CD1c-positive myeloid dendritic cell (primary cell): ENCODE results near the gene KIDINS220.
A peak's percentile ranks its signal among the peaks of the same experiment; 100 is the strongest.

ENCODE experiments used
- DNase-seq: peaks from one replicate; pipeline ENCODE4 v3.0.0-alpha.2; 2016; ENCODE audit errors: extremely low spot score

The KIDINS220 gene

DNA sequence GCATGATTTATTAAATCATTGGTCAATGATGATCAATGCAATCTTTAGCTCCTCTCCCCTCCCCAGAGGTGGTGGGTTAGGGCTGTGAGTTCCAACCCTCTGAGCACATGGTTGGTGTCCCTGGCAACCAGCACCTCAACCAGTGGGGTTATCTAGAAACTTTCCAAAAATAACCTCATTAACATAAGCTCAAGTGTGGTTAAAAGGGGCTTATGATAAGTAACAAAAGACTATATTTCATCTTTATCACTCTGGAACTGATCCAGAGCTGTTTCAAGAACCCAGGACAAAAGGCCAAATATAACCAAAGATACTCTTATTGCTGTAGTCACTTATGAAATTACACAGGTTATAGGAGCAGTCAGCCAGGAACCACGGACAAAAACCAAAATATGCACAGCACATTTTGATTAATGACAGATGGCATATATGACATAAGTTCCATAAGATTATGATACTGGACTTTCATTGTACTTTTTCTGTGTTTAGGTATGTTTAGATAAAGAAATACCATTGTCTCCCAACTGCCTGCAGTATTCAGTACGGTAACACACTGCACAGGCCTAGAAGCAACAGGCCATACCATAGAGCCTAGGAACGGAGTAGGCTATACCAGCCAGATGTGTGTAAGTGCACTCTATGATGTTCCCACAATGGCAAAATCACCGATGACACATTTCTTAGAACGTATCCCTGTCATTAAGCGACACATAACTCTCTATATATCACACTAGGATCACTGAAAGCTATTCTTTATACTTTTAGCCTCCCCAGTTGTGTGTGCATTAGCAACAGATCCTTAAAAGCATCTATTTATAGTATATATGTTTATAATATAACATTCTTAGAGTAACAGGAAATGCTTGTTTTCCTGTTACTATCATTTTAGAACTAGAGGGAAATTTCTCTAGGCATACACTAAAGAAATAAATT, 31.9 kb downstream of the KIDINS220 start:
- no peak for DNase-seq

DNA sequence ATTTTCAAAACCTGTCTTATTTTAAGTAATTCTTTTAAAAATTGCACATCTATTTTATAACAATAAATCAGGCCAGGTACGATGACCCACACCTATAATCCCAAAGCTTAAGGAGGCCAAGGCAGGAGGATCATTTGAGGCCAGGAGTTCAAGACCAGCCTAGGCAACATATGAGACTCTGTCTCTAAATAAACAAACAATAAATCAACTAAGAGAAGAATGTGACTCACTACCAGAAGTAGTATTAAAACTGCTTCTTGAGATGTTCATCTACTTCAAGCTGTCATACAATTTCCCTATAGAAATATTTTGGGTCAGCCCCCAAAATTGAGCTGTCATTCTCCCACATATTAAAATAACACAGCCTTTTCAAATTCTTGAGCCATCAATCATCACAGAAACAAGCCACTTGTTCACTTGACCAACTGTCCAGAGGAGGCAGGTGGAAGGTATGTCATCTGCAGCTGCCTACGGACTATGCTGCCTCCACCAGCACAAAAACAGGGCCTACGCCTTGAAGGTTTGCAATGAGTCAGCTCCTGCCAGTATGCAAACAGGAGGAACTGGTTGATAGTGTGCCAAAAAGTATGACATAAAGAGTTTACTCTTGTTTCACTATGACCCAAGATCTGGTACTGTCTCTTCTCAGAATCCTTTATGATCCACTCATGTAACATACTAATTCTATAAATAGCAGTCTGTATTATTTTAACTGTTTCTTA, 33.6 kb downstream of the KIDINS220 start:
- peak; percentile 71 for DNase-seq

DNA sequence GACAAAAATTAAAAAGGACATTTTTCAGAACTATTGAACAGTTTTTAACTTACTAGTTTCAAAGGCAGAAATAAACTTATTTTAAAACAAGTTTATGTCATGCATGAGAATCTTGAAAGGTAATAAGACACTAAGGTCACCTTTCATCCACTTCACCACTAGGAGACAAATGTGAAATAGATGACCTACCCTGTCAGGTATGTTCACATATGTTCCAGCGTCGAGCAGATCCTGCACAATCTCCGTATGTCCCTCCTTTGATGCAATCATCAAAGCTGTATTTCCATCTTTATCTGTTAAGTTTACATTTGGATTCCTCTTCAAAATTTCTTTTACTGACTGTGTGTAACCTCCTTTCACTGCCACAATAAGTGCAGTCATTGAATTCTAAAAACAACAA, 34.7 kb downstream of the KIDINS220 start:
- DNase-seq: no peak

DNA sequence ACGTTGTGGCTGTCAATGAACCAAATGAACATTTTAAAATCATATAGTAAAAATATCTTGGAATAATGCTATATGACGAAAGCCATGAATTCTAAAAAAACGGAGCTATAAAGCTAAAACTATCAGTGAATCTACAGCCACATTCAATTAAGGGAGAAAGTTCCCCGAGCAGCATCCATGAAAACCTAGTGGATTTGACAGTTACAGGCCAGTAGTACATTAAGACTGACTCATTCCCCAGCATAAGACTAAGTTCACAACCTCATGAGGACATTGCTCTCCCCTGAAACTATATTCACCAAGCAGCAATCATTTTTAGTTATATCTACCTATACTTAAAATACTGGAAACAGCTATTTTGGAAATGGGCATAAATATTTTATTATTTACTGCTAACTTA, 36.6 kb downstream of the KIDINS220 start:
- no peak for DNase-seq

DNA sequence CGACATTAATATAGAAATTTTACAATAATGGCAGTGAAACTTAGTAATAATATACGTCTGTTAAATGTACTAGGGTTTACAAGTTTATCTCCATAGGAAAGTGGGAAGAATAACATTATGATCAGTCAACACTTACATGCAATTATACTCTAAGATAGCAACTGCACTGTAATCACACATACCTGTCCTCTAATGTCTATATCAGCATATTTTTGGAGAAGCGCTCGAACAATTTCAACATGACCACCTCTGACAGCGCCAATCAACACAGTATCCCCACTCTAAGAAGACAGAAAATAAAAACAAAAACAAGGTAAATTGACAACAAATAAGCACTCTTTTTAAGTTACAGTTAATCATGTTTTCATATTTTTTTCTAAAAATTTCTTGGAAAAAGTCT, 37.2 kb downstream of the KIDINS220 start:
- no peak for DNase-seq

DNA sequence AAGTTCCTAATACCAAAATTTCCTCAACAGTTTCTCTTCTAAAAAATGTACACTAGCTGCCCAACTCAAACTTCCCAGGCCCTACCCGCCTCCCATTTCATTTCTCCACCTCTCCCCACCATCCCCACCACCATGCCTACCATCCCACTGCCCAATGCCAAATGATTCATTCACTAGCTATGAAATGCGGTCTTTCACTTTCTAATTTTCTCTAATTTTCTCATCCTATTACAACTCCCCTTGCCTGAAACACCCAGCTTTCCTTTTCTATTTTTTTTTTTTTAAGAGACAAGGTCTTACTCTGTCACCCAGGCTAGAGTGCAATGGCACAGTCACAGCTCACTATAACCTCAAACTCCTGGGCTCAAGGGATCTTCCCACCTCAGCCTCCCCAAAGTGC, 38.4 kb downstream of the KIDINS220 start:
- no peak for DNase-seq

DNA sequence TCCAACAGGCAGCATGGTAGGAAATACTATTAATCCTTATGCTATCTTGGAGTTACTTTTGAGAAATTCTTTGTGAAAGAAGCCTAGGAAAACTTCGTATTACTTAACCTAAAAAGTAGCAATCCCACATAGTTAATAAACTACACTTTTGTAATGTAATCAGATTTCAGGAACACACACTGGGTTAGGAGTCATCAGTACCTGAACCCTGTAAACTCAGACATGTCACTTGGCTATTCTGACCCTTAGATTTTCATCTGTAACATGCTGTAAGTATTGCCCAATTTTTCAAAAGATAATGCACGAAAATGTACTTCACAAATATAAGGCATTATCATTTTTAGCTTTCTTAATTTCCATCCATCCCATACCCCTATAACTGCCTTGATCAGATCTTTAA, 39.0 kb downstream of the KIDINS220 start:
- DNase-seq: no peak

DNA sequence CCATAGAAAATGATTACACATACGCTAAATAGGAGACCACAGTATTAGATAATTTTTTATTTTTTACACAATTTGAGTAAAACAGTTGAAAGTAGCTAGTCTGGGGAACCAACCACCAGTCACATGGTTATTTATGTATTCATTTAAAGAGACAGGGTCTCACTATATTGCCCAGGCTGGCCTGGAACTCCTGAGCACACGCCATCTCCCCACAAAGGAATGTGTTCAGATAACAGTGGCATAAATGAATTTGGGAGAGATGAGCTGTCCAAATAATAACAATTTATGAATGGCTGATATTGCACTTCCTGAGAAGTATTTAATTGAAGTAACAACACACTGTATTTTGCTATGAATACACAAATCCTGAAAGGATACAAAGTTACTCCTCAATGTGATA, 39.7 kb downstream of the KIDINS220 start:
- DNase-seq: no peak

DNA sequence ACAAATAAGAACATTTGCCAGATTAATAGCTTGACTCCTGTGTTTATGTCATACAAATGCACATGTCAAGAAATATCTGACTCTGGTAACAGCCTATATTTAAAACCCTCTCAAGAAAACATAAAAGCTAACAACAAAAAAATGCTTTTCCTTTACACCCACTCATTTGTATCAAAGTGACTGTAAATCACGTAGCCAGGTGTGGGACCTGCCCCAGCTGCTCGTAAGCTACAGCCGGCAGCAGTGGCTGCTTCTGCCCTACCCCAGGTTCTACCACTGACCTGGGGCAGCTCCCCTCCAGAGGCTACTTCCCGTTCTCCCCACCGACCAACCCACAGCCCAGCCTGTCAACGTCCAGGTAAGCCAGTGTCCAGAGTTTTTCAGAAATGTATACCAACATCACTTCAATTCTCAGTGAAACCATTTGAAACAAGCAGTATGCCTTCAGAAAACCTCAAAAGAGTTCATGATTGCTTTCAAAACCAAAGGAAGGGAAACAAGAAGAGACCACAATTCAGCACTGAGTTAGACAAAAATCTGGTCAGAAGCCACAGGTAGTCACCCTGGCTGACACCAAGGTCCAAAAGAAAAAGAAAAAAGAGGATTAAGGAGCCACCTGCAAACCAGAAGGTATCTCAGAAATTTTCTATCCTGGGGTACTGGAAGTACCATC, 40.4 kb downstream of the KIDINS220 start:
- DNase-seq: no peak

DNA sequence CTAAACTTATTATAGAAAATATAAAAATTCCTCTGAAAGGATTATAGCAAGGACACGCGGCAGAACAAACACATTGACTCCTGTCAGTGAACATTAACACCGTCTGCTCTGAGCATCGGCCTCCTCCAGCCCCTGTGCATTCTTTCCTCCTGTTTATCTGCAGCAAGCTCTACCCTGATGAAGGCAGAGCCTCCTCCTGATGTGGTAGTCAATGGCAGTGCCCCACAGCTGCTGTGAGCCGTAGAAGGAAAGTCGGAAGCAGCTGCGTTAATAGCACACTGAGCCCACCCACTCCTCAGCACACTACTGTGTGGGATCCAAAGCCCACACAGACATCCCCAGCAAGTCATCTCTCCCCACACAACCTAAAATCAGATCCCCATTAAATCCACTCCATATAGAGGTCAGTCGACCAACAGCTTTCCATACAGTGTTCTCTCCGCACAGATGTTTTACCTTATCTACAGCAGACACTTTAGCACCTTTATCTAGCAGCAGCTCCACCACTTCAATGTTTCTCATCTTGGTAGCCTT, 41.0 kb downstream of the KIDINS220 start:
- DNase-seq: no peak

DNA sequence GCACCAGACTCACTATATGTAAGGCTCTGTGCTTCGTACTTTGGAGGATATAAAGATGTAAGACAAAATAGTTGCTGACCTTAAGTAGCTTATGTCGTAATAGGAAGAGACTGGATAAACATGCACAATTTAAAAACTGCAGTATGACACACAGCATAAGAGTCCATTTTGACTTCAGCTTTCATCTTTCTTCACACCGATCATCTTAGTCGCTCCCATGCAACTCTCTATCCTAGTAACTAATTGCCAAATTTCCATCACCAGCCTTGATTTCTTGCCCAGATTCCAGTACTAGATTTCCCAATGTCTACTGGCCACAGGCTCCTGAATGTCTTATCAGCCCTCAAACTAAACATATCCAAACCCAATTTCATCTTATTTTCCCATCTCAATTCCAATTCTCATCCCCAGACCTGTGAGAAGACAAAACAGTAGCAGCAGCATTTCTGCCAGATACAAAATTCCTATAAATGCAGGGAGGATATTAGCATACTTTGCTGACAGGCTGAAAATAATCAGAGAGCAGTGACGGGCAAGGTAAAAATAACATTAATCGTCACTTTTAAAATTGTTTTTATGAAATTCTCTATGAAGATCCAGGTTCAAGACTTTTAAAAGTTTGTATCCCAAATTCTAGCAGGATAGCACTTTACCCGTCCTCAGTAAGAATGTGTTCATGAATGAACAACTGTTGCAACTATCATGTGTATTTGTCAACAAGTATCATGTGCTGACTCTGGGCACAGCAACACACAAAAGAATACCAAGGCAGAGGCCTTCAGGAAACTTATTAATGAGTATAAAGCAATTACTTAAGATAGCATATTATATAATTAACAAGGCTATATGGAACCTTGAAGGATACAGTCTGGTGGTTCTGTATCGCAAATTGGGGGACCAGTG, 42.2 kb downstream of the KIDINS220 start:
- no peak for DNase-seq

DNA sequence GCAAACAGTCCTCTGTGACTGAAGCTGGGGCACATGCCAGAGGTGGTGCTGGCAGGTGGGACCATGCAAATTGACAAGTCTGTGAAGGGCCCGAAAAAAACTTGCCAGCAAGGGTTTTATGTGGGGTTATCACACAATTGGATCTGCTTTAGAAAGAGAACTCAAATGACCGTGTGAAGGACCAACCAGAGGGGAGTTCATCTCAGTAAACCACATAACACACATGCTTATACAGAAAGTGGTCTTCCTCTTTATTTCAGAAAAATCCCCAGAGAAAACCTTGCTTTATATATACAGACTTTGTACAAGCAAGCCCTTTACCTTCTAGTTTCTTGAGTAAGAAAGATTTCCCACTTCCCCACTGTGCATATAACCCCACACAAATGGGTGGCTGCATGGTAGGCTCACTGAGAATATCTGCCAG, 46.7 kb downstream of the KIDINS220 start:
- DNase-seq: no peak

DNA sequence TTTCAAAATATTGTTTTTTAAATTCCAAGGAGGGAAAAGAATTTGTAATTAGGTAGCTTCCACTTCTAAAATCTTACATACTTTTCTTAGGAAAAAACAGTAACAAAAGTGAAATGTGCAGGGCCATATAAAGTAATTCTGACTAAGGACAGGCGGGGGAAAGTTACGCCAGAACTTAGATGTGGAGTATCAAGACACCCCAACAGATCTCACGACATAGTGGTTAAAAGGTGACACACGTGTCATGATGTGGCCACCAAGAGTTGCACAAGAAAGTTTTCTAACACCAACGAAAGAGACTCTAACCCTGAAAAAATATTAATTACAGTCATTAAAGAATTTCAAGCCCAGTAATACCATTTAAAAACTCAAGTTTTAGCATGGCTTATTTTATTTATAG, 51.0 kb downstream of the KIDINS220 start:
- DNase-seq: no peak

DNA sequence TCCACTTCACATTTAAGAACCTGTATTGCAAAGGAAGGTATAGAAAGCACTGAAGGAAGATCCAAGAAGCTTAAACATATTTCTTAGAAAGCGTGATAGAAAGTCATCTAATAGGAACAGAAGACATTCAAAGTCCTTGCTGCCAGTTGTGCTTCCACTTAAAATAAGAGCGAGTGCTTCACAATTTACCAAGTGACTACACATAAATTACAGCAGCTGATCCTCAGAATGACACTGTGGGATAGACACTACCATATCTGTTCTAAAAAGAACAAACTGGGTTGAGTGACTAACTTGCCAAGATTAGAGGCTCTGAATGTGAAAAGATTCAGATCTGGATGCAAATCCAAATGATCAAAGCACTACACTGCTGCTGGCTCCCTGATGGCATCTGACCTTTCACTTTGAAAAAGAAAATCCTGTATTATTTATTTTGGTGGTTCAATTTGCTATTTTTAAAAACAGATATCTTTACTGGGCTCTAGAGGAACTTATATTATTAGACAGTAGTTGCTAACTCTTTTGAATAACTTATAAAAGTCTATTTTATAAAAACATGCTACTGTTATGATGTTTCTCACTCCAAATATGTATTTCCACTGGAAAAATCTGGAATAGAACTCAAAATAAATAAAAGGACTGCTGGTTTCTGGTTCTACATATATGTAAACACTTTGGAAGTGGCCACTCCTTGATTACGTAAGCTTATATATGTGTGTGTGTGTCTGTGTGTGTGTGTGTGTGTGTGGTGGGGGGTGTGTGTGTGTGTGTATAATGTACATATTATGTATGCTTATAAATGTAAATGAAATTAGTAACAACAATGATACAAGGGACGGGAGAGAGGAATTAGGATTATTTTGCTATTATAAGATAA, 57.4 kb downstream of the KIDINS220 start:
- no peak for DNase-seq

DNA sequence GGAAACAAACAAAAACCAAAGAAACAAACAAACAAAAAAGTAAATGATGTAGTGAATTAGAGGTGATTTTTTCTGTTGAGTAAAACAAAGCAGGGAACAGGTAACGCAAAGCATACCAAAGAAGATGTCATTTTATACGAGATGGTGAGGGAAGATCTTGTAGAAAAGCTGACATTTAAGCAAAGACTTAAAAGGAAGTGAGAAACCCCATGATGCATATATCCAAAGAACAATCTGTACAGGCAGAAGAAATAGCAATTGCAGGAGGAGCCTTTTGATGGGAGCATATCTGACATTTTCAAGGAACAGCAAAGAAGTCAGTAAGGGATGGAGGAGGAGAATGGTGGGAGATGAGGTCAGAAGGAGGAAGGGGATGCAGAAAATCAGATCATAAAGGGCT, 63.0 kb downstream of the KIDINS220 start:
- no peak for DNase-seq

DNA sequence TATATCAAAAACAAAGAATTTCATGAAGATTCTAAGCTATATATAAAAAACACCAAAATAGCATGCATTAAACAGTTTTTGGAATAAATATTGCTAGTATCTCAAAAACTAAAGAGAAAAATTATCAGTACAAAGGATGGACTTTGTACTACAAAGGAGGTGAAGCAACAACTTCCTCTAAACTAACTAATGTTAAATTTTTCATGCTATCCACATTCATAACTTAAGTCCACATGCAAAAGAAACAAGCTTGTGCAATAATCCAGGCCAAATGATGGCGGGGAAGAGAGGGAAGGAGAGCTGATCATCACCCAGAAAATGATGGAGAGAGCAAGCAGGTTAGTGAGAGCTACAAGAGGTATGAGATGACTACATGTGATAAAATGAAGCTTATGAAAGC, 70.1 kb downstream of the KIDINS220 start:
- no peak for DNase-seq

DNA sequence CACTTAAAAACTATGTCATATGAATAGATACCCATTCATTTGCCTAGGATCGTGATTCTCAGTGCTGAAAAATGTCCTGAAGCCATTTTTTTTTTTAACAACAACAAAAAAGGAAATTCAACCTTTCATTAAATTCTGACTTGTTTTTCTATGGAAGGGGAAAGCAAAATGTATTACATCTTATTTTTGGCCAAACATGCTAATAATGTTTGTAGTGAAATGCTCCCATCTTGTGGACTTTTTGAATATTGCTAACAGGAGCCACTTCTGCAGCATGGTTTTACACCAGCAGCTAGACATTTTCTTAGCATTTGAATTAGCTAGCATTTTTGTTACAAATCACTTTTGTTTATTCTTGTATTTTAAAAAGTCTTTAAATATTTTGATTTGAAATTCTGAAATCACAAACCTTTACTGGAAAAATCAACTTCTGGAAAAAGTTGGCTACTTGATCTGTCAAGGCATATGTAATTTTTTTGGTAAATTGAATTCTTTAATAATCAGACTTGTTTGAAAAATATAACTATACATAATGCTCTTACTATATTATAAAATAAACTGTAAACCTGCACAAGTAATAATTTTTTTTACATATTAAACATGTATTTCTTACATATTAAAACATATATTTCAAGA, 75.8 kb downstream of the KIDINS220 start:
- DNase-seq: peak; percentile 51

DNA sequence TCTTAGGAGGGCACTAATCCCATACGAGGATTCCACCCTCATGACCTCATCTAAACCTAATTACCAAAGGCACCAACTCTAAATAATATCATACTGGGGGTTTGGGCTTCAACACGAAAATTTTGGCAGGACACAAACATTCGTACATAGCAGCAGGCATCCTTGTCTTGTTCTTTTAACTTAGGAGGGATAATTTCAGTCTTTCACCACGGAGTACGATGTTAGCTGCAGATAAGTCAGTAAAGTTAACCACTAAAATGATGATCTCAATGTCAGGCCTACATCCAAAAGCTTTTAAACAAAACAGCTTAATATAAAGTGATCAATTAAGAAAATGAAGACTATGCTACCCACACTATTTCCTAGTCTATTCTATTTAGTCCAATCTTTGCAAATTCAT, 80.7 kb downstream of the KIDINS220 start:
- DNase-seq: no peak

DNA sequence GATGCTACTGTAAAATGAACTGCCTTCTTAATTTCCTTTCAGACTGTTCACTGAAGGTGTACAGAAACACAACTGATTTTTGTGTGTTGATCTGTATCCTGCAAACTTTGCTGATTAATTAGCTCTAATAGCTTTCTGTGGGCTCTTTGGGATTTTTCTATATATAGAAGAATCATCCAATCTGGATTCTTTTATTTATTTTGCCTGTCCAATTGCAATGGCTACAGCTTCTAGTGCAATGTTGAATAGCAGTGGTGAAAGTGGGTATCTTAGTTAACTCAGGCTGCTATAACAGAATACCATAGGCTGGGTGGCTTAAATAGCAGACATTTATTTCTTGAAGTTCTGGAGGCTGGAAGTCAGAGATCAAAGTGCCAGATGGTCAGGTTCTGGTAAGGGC, 81.2 kb downstream of the KIDINS220 start:
- no peak for DNase-seq
